Effector CD8-positive, alpha-beta T cell (primary cell): ENCODE measurements around the gene SF3B2.
"Not testable (repeated sequence)": the region's sequence is repeated elsewhere in the genome, so short reads cannot be mapped to it uniquely, and the experiment has no call there.

Experiments
- DNase-seq: peaks from one replicate; lab custom pipeline; 2025; lab: John Stamatoyannopoulos, UW

Gene SF3B2

GRCh38 chr11:66015936-66016792 lies 36.0 kb upstream of the SF3B2 start:
- no peak for DNase-seq

GRCh38 chr11:66016793-66017177 lies 35.4 kb upstream of the SF3B2 start:
- DNase-seq = no peak

GRCh38 chr11:66017321-66017720 lies 34.8 kb upstream of the SF3B2 start:
- DNase-seq = no peak

- DNase-seq = no peak
Observed at GRCh38 chr11:66020212-66020611, 32.0 kb upstream of the SF3B2 start.

- DNase-seq = no peak
Observed at GRCh38 chr11:66020618-66021357, 31.4 kb upstream of the SF3B2 start.

- DNase-seq = peak; percentile 72
Observed at GRCh38 chr11:66022401-66023185, 29.6 kb upstream of the SF3B2 start.

GRCh38 chr11:66023186-66023440 lies 29.1 kb upstream of the SF3B2 start:
- DNase-seq = not testable (repeated sequence)

- DNase-seq = no peak
Observed at GRCh38 chr11:66026017-66026529, 26.1 kb upstream of the SF3B2 start, which contains the start of gene CATSPER1. Gene CATSPER1, minus strand, starts transcription at chr11:66026479. Its CDS starts 100 bp downstream, at chr11:66026379.

- DNase-seq = no peak
Observed at GRCh38 chr11:66032957-66033735, 19.0 kb upstream of the SF3B2 start.

GRCh38 chr11:66035653-66036333 lies 16.4 kb upstream of the SF3B2 start:
- no peak for DNase-seq

GRCh38 chr11:66036334-66036710 lies 15.8 kb upstream of the SF3B2 start:
- no peak for DNase-seq

- DNase-seq = no peak
Observed at GRCh38 chr11:66037327-66037726, 14.8 kb upstream of the SF3B2 start.

GRCh38 chr11:66039765-66040164 lies 12.4 kb upstream of the SF3B2 start:
- DNase-seq = no peak

- no peak for DNase-seq
Observed at GRCh38 chr11:66042227-66042995, 9.8 kb upstream of the SF3B2 start.

- no peak for DNase-seq
Observed at GRCh38 chr11:66042996-66043906, 8.9 kb upstream of the SF3B2 start.

- DNase-seq = no peak
Observed at GRCh38 chr11:66044757-66045156, 7.4 kb upstream of the SF3B2 start.

- peak; percentile 82 for DNase-seq
Observed at GRCh38 chr11:66045177-66045639, 7.0 kb upstream of the SF3B2 start.

- no peak for DNase-seq
Observed at GRCh38 chr11:66046901-66047300, 5.3 kb upstream of the SF3B2 start.
